Skeletal muscle tissue (tissue), 4 donors: ENCODE results near the gene TBC1D8. TPM values are rescaled to one million over a fixed set of nuclear protein-coding genes. Genes with fewer than 3 reads are reported as not detected.

Experiments
- H3K27ac ChIP-seq: one replicate; pipeline ENCODE4 v1.7.0; 2013; ENCODE audit warnings: mild to moderate bottlenecking, low read depth, low read length, inconsistent platforms
- H3K27me3 ChIP-seq, 3 donors: one replicate each; pipeline ENCODE4 v1.7.0; 2013; ENCODE audit warnings: low read length in 3 of 3; ENCODE audit not compliant: control insufficient read depth in 3 of 3, insufficient read depth in 3 of 3
- H3K36me3 ChIP-seq, 3 donors: one replicate each; pipeline ENCODE4 v1.7.0; 2013; ENCODE audit warnings: low read length in 3 of 3; ENCODE audit not compliant: control insufficient read depth in 3 of 3, insufficient read depth in 3 of 3
- H3K4me1 ChIP-seq, 3 donors: one replicate each; pipeline ENCODE4 v1.7.0; 2013; ENCODE audit warnings: low read length in 3 of 3, mild to moderate bottlenecking in 3 of 3; ENCODE audit not compliant: control insufficient read depth in 3 of 3, insufficient read depth in 3 of 3
- H3K4me3 ChIP-seq, 3 donors: one replicate each; pipeline ENCODE4 v1.7.0; 2013; ENCODE audit warnings: low read length in 3 of 3
- H3K9ac ChIP-seq, 3 donors: one replicate each; pipeline ENCODE4 v1.7.0; 2013; ENCODE audit warnings: low read length in 3 of 3, mild to moderate bottlenecking in 3 of 3, moderate library complexity in 2 of 3, low read depth in 1 of 3
- H3K9me3 ChIP-seq, 3 donors: one replicate each; pipeline ENCODE4 v1.7.0; 2013; ENCODE audit warnings: low read length in 3 of 3; ENCODE audit not compliant: control insufficient read depth in 3 of 3
- total RNA-seq: library from RNA; depleted of rRNA; stranded (reverse); fragments of >200 nt; gene quantifications from one replicate; pipeline ENCODE4 v1.2.3, GENCODE V29; 2014
- donor health status: Osteomylitis.

TBC1D8 gene
- total RNA-seq, 1 donor from 2014 or later: 16.2 TPM

DNA sequence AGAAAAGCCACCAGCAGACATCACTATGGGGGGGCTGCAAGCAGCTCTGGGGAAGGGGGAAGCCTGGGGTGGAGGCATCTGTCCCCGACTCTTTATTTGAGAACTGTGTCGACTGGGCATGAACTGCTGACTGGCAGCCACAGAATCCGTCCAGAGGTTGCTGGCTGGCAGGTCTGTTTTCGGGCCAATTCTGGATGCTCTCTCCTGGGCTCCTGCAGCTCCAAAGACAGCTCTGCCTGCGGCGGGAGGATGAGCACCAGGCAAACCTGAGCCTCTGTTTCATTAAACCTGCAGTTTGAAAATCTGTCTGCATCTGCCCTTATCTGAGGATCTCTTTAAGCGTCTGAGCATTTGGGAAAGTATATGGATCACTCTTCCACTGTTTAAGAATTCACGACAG, 183.5 kb downstream of the TBC1D8 start:
- Histone ChIP-seq H3K4me1 (peaks cover 0 to 4% (median 0%) of the 10 kb centered on the region in 3 donors), H3K9ac (no peak overlapping the region), H3K36me3 (peaks cover 18 to 34% (median 21%) of the 10 kb centered on the region in 3 donors), H3K9me3 (no peaks in the 10 kb centered on the region), H3K27ac (no peak overlapping the region), H3K27me3 (no peaks in the 10 kb centered on the region), H3K4me3 (no peak overlapping the region)

DNA sequence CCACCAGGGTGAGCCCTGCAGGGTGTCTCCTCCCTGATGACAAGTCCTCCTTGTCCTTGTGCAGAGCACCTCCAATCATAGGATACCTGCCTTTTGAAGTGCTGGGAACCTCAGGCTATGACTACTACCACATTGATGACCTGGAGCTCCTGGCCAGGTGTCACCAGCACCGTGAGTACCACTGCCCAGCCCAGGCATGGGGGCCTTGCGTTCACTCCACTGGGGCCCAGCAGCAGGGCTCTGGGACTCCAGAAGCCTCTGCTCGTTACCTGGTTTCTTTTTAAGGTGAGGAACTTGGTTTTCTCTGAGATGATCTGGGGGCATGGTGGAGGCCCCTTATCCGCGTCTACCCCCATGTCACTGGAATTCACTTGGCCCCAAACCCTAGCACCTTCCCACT, 185.6 kb downstream of the TBC1D8 start:
- peaks cover 0 to 11% (median 2%) of the 10 kb centered on the region in 3 donors for H3K4me1 ChIP-seq
- H3K27me3 ChIP-seq: no peaks in the 10 kb centered on the region
- no peaks in the 10 kb centered on the region for H3K9me3 ChIP-seq
- H3K9ac ChIP-seq: no peak overlapping the region
- no peak overlapping the region for H3K27ac ChIP-seq
- peaks cover 14 to 19% (median 15%) of the 10 kb centered on the region in 3 donors for H3K36me3 ChIP-seq
- no peak overlapping the region for H3K4me3 ChIP-seq

DNA sequence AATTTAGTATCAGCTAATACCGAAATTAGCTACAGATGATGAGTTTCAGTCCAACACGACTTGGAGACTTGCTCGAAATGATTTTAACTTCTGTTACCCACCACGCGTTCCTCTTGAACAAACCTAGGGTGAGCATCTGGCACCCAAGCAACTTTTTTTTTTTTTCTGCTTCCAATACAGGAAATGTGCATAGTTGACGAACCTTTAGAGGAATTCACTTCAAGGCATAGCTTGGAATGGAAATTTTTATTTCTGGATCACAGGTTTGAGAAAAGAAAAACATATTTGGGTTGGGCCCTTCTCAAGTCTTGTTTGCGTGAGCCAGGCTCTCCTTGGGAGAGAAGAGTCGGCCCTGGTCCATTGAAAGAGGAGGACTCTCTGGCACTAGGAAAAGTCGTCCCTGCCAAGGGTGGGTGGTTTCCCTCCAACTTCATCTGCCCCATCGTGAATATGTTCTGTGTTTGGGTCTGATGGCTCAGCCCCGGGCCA, 186.5 kb downstream of the TBC1D8 start:
- Histone ChIP-seq H3K36me3 (peaks cover 10 to 17% (median 13%) of the 10 kb centered on the region in 3 donors), H3K9ac (no peak overlapping the region), H3K27me3 (no peaks in the 10 kb centered on the region), H3K9me3 (no peaks in the 10 kb centered on the region), H3K4me3 (no peak overlapping the region), H3K27ac (no peak overlapping the region), H3K4me1 (peaks cover 0 to 11% (median 2%) of the 10 kb centered on the region in 3 donors)

DNA sequence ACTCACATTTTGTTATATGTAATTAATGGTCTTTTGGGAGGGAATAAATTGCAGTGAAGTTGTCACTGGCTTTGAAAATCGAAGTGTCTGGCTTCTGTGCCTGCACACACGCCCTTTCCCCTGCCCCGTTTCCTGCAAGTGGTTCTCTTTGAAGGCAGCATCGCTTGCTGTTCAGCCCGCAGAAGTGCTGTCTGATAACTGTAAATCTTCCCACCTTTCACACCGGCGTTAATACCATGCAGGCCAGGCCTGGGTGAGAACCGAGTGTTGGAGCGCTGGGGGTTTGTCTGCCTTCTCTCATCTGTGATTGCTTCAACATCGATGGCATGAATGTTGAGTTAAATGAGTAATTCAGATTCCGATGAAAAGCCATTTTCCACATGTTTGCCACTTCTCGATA, 187.0 kb downstream of the TBC1D8 start:
- Histone ChIP-seq H3K27me3 (no peaks in the 10 kb centered on the region), H3K9me3 (no peaks in the 10 kb centered on the region), H3K9ac (no peak overlapping the region), H3K4me3 (no peak overlapping the region), H3K4me1 (peaks cover 0 to 11% (median 2%) of the 10 kb centered on the region in 3 donors), H3K27ac (no peak overlapping the region), H3K36me3 (peaks cover 8 to 15% (median 9%) of the 10 kb centered on the region in 3 donors)

DNA sequence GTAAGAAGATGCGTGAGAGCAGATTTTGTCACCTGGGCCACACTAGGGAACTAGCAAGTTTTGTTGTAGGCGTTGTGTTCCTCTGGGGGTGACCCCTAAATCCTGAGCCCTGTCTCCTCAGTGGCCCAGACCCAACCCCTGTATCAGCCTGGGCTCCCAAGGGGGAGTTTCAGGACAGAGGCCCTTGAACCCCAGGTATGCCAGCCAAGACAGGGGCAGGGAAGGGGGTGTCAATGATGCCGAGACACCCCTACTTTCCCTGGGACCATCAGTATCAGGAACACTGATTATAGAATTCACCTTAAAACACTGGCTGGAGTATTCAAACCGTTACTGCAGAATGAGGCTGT, 188.2 kb downstream of the TBC1D8 start:
- Histone ChIP-seq H3K9me3 (no peaks in the 10 kb centered on the region), H3K36me3 (peaks cover 2 to 7% (median 3%) of the 10 kb centered on the region in 3 donors), H3K27me3 (no peaks in the 10 kb centered on the region), H3K4me1 (peaks cover 8 to 17% (median 8%) of the 10 kb centered on the region in 3 donors), H3K4me3 (no peak overlapping the region), H3K9ac (no peak overlapping the region), H3K27ac (no peak overlapping the region)

DNA sequence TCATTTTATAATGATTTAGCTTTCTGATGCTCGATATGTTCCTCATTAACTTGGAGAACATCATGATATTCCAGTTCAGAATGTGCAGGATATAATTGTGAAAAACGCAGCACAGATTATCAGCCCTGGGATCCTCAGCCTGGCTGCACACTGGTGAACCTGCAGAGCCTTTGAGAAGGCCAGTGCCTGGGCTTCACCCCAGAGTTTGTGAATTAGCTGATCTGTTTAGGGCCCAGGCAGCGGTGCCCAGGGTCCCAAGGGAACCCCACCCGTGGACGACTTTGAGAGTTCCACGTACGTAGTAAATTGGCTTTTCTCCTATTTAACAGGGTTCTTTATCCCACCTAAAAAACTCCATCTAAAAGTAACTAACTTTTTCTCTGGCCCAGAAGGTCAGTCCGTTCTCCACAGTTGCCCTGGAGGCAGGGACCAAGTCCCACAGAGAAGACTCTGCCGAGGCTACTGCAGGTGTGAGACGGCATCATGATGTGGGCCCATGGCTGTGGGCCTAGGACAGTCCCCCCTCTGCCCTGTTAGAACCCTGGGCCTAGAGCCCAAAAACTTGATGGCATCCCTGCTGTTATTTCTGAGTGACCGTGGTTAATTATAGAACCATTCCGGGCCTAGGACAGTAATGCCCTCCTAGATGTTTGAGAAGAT, 188.7 kb downstream of the TBC1D8 start:
- no peaks in the 10 kb centered on the region for H3K27me3 ChIP-seq
- H3K9ac ChIP-seq: no peak overlapping the region
- no peak overlapping the region for H3K4me3 ChIP-seq
- H3K4me1 ChIP-seq: peaks cover 9 to 20% (median 11%) of the 10 kb centered on the region in 3 donors
- no peak overlapping the region for H3K27ac ChIP-seq
- H3K36me3 ChIP-seq: peaks cover 0 to 7% (median 3%) of the 10 kb centered on the region in 3 donors
- no peaks in the 10 kb centered on the region for H3K9me3 ChIP-seq

DNA sequence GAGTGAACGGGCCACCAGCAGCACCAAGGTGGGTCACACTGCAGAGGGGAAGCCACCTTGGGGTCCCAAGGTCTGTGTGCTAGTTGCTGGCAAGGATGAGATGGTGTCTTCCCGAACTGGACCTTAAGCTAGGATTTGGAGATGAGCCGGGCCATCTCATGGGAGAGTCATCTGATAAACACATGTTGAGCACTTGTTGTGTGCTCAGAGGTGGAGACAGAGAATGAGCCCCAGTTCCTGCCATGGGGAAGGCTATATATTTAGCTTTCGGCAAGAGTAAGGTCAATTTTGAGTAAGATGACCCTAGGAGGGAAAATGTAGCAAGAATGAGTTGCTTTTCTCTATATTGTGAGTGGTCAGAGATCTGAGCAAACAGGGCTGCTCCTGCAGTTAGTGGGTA, 190.5 kb downstream of the TBC1D8 start:
- Histone ChIP-seq H3K4me1 (peaks cover 11 to 20% (median 15%) of the 10 kb centered on the region in 3 donors), H3K27me3 (no peaks in the 10 kb centered on the region), H3K27ac (no peak overlapping the region), H3K9ac (no peak overlapping the region), H3K36me3 (peaks cover 0 to 5% (median 3%) of the 10 kb centered on the region in 3 donors), H3K9me3 (no peaks in the 10 kb centered on the region), H3K4me3 (no peak overlapping the region)

DNA sequence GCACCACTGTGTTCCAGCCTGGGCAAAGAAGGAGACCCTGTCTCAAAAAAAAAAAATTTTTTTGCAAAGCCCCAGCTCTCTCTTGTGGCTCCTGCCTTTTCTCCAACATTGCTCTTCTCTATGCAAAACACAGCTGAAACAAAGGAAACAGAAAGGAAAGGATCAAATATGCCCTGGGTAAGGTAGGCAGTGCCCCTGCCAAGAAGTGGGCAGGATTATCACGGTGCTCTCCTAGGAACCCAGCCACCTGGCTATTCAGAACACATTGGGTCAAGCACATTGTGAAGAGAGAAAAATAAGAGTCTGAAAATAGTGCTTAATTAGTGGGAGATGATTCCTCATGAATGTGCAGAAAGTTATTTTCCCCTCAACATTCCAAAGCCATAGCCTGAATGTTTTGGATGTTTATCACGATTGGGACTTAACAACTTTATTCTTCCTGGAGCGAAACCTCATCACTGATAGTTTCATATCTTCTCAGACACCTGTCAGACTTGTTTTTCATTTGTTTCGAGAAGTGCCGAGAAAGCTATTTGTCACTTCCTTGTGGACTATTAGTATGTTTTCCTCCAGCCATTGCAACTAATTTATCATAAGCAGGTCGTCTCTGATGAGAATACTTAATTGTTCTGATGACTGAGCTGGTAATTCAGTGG, 191.8 kb downstream of the TBC1D8 start:
- Histone ChIP-seq H3K4me3 (no peak overlapping the region), H3K9ac (no peak overlapping the region), H3K27me3 (no peaks in the 10 kb centered on the region), H3K36me3 (peaks cover 0 to 1% (median 0%) of the 10 kb centered on the region in 3 donors), H3K27ac (no peak overlapping the region), H3K4me1 (peaks cover 11 to 20% (median 15%) of the 10 kb centered on the region in 3 donors), H3K9me3 (no peaks in the 10 kb centered on the region)

DNA sequence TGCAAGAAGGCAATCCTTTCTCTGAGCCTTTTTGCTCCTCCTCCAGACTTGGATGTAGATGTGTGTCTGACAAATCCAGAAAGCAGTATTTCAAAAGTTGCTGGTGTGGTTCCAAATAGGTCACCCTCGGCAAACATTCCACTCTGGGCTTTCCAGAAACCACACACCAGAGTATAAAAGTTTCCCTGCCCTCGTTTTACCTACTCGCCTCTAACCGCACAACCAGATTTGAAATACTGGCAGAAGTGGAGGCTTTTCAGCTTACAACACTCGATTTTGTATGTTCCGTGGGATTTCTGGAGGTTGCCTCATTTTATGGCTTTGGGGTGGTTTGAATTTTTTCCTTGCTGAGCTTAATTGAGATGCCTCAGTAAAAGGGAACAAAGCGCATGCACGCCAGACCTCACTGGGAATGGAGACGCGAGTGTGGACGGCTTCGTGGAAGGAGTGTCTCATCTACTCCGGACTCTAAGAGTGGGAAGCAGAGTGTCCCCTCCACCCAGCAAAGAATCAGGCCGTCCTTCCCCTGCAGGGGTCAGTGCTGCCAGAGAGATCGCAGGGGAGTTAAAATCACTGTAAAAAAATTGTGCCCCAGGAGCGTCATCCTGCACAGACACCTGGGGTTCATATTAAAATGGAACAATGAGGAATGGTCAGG, 193.1 kb downstream of the TBC1D8 start:
- Histone ChIP-seq H3K4me1 (peaks cover 11 to 20% (median 15%) of the 10 kb centered on the region in 3 donors), H3K27ac (no peak overlapping the region), H3K9me3 (no peaks in the 10 kb centered on the region), H3K36me3 (no peaks in the 10 kb centered on the region), H3K27me3 (no peaks in the 10 kb centered on the region), H3K4me3 (peak overlapping the region in 1 of 3 donors; percentile 54), H3K9ac (peak overlapping the region in 2 of 3 donors; percentile 11 to 38)
